ENCODE data around the gene RFT1. TPM values are rescaled to one million over a fixed set of nuclear protein-coding genes. Genes with fewer than 3 reads are reported as not detected.
A peak's percentile ranks its signal among the peaks of the same experiment; 100 is the strongest.

RFT1 gene
- total RNA-seq, result 26.3 and 32.4 TPM in 2 replicates
- long read RNA-seq, full-length matches to known transcripts, result 123 of 155 reads
- long read RNA-seq, partial matches to known transcripts, result 6 of 155 reads
- long read RNA-seq, other reads (novel, unspliced or antisense), result 26 of 155 reads

DNA sequence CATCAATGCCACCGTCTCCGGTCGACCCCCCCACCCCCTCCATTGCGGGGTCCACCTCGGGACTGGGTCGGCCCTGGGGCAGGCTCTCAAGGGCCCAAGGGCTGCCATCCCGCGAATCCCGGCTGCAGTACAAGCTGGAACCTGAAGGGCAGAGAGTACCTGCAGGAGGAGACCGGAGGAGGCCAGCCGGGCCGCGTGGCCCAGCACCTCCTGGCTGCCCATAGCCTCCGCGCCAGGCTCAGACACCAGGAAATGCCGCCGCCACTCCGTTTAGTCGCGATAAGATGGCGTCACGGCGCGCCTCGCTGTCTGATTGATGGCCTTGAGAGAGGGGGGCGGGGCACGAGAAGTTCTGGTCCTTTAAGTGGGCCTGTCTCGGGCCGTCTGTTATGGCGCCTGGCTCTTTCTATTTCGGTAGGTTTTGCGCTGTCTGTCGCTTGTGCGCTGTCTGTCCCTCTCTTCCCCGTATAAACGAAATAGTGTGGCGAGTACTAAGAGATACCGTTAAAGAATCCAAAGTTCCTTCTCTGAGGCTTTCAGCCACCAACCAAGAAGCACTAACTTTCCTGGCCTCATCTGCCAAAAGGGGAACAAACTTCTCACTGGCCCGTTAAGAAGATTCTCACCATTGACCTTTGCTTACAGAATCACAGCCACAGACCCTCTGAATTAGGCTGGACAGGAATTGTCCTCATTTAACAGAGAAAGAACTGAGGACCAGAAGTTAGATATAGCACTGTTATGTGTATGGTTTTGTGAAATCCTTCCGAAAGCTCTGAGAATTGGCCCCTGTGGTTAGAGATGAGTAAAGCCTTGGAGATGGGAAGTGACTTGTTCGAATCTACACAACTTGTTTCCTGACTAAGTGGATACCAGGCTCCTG lies at the start of gene RFT1:
Gene RFT1 (minus strand): TSS at position 257 of the 883 bp plus-strand sequence. CDS start 35 bp downstream, at position 222.
- Mint-ChIP-seq H3K27me3 (ENCODE audit: low read depth) (no peaks in the 10 kb centered on the region), H3K9me3 (no peaks in the 10 kb centered on the region), H3K27ac (ENCODE audit: unreplicated experiment) (peak within 1 kb of the TSS; percentile 94), H3K4me1 (peaks cover 20% of the 10 kb centered on the region), H3K4me3 (peak within 1 kb of the TSS; percentile 89), H3K36me3 (ENCODE audit: low read depth) (no peaks in the 10 kb centered on the region)
- DNase-seq (ENCODE audit: low read depth, low spot score), result peak; percentile 95
- TF ChIP-seq CTCF (conservative IDR thresholded peaks at IDR 0.05), result peak; percentile 23

GRCh38 chr3:53179580-53179979 lies 49.3 kb upstream of the RFT1 start:
- Mint-ChIP-seq H3K9me3 (no peaks in the 10 kb centered on the region), H3K4me3 (no peak overlapping the region), H3K27ac (ENCODE audit: unreplicated experiment) (peak overlapping the region; percentile 59), H3K4me1 (peaks cover 13% of the 10 kb centered on the region), H3K27me3 (ENCODE audit: low read depth) (no peaks in the 10 kb centered on the region), H3K36me3 (ENCODE audit: low read depth) (no peaks in the 10 kb centered on the region)
- no peak for DNase-seq (ENCODE audit: low read depth, low spot score)
- TF ChIP-seq CTCF (conservative IDR thresholded peaks at IDR 0.05), result no peak

- Mint-ChIP-seq H3K4me3 (no peak overlapping the region), H3K27me3 (ENCODE audit: low read depth) (no peaks in the 10 kb centered on the region), H3K36me3 (ENCODE audit: low read depth) (no peaks in the 10 kb centered on the region), H3K27ac (ENCODE audit: unreplicated experiment) (no peak overlapping the region), H3K9me3 (no peaks in the 10 kb centered on the region), H3K4me1 (peaks cover 13% of the 10 kb centered on the region)
- DNase-seq (ENCODE audit: low read depth, low spot score), result no peak
- TF ChIP-seq CTCF (conservative IDR thresholded peaks at IDR 0.05), result no peak
Measured at GRCh38 chr3:53178246-53178645, 48.0 kb upstream of the RFT1 start.

DNA sequence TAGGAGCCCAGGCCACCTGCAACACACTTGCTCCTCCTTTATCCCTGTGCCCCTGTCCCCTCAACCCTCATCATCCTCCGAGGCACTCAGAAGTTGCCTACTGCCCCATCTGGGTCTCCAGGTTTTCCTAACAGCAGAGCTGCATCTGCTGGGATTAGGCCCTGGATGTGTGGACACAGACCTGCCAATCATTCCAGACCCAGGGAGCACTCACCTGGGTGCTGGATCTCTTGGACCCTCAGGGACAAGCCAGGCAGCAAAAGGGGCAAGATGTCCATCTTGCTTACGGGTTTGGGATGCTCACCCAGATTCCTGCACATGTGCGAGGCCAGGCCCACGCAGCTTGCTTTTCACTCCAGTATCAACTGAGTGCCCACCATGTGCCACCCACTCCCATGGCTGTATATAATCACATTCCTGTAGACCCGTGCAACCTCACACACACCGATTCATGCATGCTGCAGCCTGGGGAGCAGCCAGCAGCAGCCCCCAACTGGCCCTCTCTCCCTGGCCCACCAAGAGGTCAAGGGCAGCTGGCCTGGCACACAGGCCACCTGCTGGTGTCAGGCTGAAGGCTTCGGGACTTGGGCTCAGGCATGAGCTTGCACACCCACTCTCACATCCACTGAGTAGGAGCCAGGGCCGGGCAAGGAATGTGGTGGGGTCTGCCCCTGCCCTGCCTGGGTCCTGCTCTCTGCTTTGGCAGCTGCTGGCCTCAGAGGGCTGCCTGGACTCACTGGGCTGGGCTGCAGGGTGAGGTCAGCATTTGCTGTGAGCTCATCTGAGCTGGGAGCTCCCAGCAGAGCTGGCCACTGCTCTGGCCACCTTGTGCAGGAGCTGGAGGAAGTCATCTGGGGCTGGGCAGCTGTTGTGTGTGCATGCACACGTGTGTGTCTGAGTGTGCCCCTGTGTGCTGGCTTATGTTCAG lies 45.6 kb upstream of the RFT1 start:
- DNase-seq (ENCODE audit: low read depth, low spot score), result no peak

More for the DNA sequence above, 45.6 kb upstream of the RFT1 start:
- Mint-ChIP-seq H3K9me3 (no peaks in the 10 kb centered on the region), H3K27ac (ENCODE audit: unreplicated experiment) (peak overlapping the region; percentile 57), H3K36me3 (ENCODE audit: low read depth) (no peaks in the 10 kb centered on the region), H3K27me3 (ENCODE audit: low read depth) (no peaks in the 10 kb centered on the region), H3K4me1 (peaks cover 14% of the 10 kb centered on the region), H3K4me3 (no peak overlapping the region)
- no peak for TF ChIP-seq CTCF (conservative IDR thresholded peaks at IDR 0.05)

All from neural crest cell (in vitro differentiated cells).